ENCODE data around the gene TMEM62.

The TMEM62 gene

DNA sequence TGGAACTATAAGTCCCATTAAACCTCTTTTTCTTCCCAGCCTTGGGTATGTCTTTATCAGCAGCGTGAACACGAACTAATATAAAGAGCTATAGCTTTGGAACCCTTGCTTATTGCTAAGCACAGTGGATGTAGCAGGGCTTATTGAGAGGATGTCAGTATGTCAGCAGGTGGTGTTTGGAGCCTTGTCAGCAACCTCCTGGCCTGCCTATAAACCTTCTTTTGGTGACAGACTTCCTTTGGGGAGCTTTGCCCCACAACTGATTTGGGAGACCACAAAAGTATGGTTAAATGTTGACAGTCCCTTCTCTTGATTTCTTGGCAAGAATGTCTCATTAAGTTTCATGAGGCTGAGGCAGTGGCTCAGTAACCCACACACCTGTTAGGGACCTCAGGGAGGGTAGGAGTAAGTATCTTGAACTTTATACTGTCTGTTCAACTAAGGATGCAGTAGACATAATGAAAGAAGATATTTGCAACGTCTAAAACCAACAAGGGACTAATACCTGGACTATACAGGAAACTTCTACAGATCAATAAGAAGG, 66.6 kb downstream of the TMEM62 start:
- Mint-ChIP-seq H3K9me3 (peaks cover 7% of the 10 kb centered on the region), H3K27ac (no peak overlapping the region), H3K4me1 (no peaks in the 10 kb centered on the region), H3K4me3 (no peak overlapping the region), H3K27me3 (peaks cover 9% of the 10 kb centered on the region), H3K36me3 (peaks cover 24% of the 10 kb centered on the region)
- no peak for DNase-seq
- CTCF ChIA-PET = interaction anchor here (1.0 kb wide), 1 partner anchor 86 kb away, joined by 3 read pairs; no protein-coding TSS in a partner anchor

- CTCF ChIA-PET = interaction anchor here (0.5 to 3.5 kb wide), 25 partner anchors 9 to 500 kb away, joined by 3 to 56 read pairs (median 3); partner anchors contain the start of gene CCNDBP1
- Mint-ChIP-seq H3K4me1 (no peaks in the 10 kb centered on the region), H3K27me3 (peaks cover 38% of the 10 kb centered on the region), H3K27ac (no peak overlapping the region), H3K36me3 (no peaks in the 10 kb centered on the region), H3K9me3 (no peaks in the 10 kb centered on the region), H3K4me3 (no peak overlapping the region)
- peak; percentile 70 for DNase-seq
Measured at GRCh38 chr15:43204016-43204901, 70.9 kb downstream of the TMEM62 start.

DNA sequence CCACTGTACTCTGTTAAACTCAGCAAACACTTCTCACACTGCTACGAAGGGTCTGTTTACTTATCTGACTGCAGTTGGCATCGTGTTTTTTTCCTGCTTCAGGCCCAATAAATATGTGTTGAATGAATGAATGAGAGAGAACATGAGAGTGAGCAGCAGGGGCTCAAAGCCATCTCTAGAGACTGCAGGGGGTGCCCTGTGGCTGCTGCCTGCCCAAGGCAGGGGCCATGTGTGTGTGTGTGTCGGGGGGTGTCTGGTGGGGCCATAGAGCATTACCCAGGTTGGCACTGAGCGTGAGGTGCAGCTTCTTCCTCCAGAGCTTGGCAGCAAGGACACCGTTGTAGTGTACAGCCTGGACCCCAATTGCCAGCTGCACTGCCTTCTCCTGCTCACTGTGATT, 72.7 kb downstream of the TMEM62 start:
- H3K36me3 Mint-ChIP-seq = no peaks in the 10 kb centered on the region
- DNase-seq = no peak
- no peak overlapping the region for H3K4me3 Mint-ChIP-seq
- no peaks in the 10 kb centered on the region for H3K4me1 Mint-ChIP-seq
- CTCF ChIA-PET = interaction anchor here (1.0 to 2.6 kb wide), 3 partner anchors 19 to 80 kb away, joined by 3 to 16 read pairs (median 4); no protein-coding TSS in a partner anchor
- no peak overlapping the region for H3K27ac Mint-ChIP-seq
- H3K9me3 Mint-ChIP-seq = no peaks in the 10 kb centered on the region
- peaks cover 54% of the 10 kb centered on the region for H3K27me3 Mint-ChIP-seq

DNA sequence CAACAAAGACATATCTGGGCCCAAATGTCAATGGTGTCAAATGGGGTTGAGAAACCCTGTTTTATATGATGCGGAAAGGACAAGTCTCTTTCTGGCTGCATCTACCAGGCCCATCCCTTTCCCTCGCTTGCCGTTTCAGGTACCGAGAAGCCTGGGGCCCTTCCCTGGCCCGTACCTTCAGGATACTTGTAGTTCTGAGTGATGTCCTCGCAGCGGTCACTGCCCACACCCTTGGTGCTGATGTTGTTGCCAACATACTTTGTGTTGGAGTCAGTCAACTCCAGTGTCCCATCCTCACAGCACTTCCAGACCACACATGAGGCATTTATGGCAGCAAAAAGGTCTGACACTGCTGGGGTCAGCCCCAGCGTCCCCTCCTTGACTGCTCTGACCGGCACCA, 73.6 kb downstream of the TMEM62 start:
- H3K36me3 Mint-ChIP-seq = no peaks in the 10 kb centered on the region
- H3K9me3 Mint-ChIP-seq = no peaks in the 10 kb centered on the region
- no peak for DNase-seq
- peaks cover 53% of the 10 kb centered on the region for H3K27me3 Mint-ChIP-seq
- CTCF ChIA-PET = no interaction called here
- no peak overlapping the region for H3K27ac Mint-ChIP-seq
- H3K4me1 Mint-ChIP-seq = no peaks in the 10 kb centered on the region
- H3K4me3 Mint-ChIP-seq = no peak overlapping the region

DNA sequence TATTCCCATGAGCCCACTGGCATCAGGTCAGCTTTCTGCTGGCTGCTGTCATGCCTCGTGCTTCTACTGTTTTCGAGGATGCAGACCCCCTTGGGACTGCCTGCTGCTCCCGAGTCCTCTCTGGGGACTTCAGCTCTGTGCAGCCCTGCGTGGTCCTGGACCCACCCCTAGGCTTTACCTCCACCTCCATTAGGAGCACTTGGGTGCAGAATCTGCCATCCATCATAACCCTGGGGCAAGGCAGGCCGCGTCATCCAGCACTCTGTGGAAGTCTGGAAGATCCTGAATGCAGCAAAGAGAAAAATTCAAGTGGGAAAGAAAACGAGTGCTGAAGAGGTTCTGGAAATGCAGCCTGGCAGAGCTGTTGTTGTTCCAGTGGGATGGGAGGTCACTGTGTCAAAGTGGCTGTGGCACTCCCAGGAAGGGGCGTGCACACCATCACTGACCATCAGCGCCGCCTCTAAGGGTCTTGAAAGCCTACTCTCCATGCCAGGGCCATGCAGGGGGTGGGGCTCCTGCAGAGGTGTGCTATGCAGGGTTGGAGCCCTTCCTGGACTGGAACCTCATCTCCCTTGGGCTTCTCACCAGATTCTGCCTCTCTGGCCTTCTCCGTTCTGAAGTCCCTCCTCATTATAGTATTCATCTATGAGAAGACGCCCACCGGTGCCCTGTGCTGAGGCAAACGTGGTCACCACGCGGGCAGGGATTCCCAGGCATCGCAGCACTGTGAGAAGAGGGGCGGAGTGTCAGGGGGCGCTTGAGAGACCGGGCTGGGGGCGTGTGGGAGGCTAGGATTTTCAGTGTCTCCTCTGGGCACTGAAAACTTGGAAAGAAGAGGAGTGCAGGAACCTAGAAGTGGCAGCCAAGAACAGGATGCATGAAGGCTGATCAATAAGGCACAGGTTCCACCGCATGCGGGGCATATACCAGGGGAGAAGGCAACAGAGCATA, 74.9 kb downstream of the TMEM62 start:
- Mint-ChIP-seq H3K4me1 (no peaks in the 10 kb centered on the region), H3K9me3 (no peaks in the 10 kb centered on the region), H3K4me3 (no peak overlapping the region), H3K27me3 (peaks cover 59% of the 10 kb centered on the region), H3K36me3 (no peaks in the 10 kb centered on the region), H3K27ac (no peak overlapping the region)
- CTCF ChIA-PET = interaction anchor here (1.4 to 1.7 kb wide), 3 partner anchors 10 to 59 kb away, joined by 4 to 5 read pairs (median 4); no protein-coding TSS in a partner anchor
- DNase-seq = no peak

DNA sequence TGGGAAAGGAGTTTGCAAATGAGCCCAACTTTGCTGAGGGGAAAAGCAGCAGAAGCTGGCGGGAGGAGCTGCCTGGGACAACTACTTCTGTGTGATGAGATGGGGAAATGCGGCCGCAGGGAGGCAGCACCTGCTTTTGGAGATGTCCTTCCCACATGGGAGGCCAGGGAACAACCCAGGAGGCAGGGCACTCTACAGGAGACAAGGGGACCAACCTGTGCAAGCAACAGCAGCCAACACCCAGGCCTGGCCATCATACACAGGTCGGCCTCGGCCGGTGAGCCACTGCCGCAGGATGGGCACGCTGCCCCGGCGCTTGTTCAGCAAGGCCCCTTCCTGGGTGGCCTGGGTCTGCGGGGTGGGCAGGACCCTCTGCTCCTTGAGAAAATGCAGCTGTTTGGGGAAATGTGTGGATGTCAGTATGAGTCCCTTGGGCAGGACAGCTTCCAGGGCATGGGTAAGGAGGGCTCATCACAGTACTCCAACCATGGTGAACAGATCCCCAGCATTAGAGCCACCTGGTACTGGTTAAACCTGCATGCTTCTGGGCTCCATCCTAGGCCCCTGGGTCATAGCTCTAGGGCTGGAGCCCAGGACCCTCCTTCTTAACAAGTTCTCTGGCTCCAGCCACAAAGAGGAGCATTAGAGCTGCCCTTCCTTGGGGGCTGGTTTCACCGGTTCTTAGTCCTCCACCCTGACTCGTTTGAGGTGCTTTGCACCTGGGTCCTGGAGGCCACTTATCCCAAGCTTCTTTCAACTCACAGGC, 75.9 kb downstream of the TMEM62 start:
- DNase-seq = no peak
- Mint-ChIP-seq H3K9me3 (no peaks in the 10 kb centered on the region), H3K27me3 (peaks cover 62% of the 10 kb centered on the region), H3K4me3 (no peak overlapping the region), H3K36me3 (no peaks in the 10 kb centered on the region), H3K27ac (no peak overlapping the region), H3K4me1 (no peaks in the 10 kb centered on the region)
- CTCF ChIA-PET = interaction anchor here (1.2 to 1.7 kb wide), 4 partner anchors 9 to 76 kb away, joined by 3 to 5 read pairs (median 4); no protein-coding TSS in a partner anchor

DNA sequence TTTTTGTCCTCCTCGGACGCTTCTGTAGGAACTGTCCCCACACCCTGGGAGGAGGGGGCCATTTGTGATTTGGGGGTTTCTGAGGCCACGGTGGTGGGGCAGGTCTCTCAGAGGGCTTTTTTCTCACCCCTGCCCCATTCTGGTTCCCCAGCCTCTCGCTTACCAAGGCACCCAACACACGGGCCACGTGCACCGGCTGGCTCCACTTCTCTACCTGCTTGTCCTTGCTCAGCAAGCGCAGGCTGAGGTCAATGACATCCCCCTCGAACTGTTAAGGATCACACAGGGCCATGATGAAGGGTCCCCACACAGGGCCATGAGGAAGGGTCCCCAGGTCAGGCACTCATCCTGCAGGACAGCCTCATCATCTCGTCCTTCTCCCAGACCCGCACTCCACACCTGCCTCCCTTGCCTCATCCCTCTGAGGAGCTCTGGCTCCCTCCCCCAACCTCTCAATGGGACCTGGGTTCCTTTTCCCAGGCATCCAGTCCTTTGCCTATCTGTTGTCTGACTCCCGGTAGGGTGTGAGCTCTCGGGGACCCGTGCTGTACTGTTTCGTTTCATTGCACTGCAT, 76.9 kb downstream of the TMEM62 start:
- Mint-ChIP-seq H3K27ac (no peak overlapping the region), H3K4me3 (no peak overlapping the region), H3K27me3 (peaks cover 61% of the 10 kb centered on the region), H3K36me3 (no peaks in the 10 kb centered on the region), H3K4me1 (no peaks in the 10 kb centered on the region), H3K9me3 (no peaks in the 10 kb centered on the region)
- DNase-seq = no peak
- CTCF ChIA-PET = interaction anchor here (1.1 to 1.7 kb wide), 3 partner anchors 15 to 75 kb away, joined by 3 to 7 read pairs (median 5); no protein-coding TSS in a partner anchor

GRCh38 chr15:43210807-43211206, 77.4 kb downstream of the TMEM62 start:
- no peaks in the 10 kb centered on the region for H3K4me1 Mint-ChIP-seq
- H3K36me3 Mint-ChIP-seq = no peaks in the 10 kb centered on the region
- CTCF ChIA-PET = interaction anchor here (0.7 to 2.1 kb wide), 3 partner anchors 15 to 75 kb away, joined by 3 to 10 read pairs (median 7); no protein-coding TSS in a partner anchor
- no peak for DNase-seq
- H3K27ac Mint-ChIP-seq = no peak overlapping the region
- H3K4me3 Mint-ChIP-seq = no peak overlapping the region
- H3K9me3 Mint-ChIP-seq = no peaks in the 10 kb centered on the region
- peaks cover 59% of the 10 kb centered on the region for H3K27me3 Mint-ChIP-seq

DNA sequence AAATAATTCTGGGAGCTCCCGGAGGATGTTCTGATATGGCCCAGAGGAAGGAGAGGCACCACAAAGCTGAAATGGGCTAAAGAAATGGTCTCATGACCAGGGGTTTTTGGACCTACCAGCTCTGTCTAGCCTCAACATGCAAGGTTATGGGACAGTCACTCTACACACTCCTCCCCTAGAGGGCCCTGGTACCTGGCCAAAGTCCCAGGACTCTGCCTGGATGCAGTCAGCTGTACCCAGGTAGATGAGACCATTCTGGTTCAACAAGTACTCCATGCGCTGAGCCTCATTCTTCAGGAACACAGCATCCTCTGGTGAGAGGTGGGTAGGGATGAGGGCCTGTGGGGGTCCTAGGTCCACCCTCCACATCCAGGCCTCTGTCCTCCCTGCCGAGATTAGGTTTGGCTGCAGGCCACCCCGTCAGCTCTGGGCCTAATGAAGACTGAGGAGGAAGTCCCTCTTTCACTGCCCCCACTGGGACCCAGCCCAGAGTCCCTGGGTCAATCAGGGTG, 77.9 kb downstream of the TMEM62 start:
- CTCF ChIA-PET = interaction anchor here (0.7 to 2.1 kb wide), 3 partner anchors 14 to 74 kb away, joined by 3 to 10 read pairs (median 7); no protein-coding TSS in a partner anchor
- Mint-ChIP-seq H3K36me3 (no peaks in the 10 kb centered on the region), H3K27me3 (peaks cover 54% of the 10 kb centered on the region), H3K4me1 (no peaks in the 10 kb centered on the region), H3K9me3 (no peaks in the 10 kb centered on the region), H3K27ac (no peak overlapping the region), H3K4me3 (no peak overlapping the region)
- DNase-seq = no peak

GRCh38 chr15:43212299-43212698, 78.9 kb downstream of the TMEM62 start:
- CTCF ChIA-PET = interaction anchor here (0.8 to 3.3 kb wide), 4 partner anchors 8 to 106 kb away, joined by 3 to 13 read pairs (median 6); no protein-coding TSS in a partner anchor
- DNase-seq = no peak
- Mint-ChIP-seq H3K36me3 (no peaks in the 10 kb centered on the region), H3K9me3 (peaks cover 2% of the 10 kb centered on the region), H3K27ac (no peak overlapping the region), H3K27me3 (peaks cover 56% of the 10 kb centered on the region), H3K4me1 (no peaks in the 10 kb centered on the region), H3K4me3 (no peak overlapping the region)

DNA sequence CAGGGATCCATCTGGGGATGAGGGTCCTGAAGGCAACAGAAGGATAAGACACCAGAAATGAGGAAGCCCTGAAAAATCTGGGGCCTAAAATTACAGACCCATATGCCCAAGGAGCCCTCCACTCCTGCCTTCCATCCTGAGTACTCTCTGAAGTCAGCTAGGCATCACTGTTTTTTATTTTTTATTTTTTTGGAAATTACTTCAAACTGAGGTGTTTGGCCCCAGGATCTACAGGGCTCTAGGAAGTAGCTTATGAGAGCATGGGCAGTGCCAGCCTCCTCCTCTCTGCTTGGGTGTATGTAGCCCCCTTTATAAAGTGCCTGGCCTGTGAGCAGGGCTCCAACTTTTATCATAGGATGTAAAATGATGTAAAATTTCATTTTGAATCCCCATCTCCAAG, 79.6 kb downstream of the TMEM62 start:
- CTCF ChIA-PET = interaction anchor here (1.4 to 3.3 kb wide), 3 partner anchors 9 to 105 kb away, joined by 3 to 13 read pairs (median 10); no protein-coding TSS in a partner anchor
- H3K27me3 Mint-ChIP-seq = peaks cover 55% of the 10 kb centered on the region
- peaks cover 2% of the 10 kb centered on the region for H3K9me3 Mint-ChIP-seq
- no peak overlapping the region for H3K27ac Mint-ChIP-seq
- no peak for DNase-seq
- H3K4me3 Mint-ChIP-seq = no peak overlapping the region
- H3K36me3 Mint-ChIP-seq = no peaks in the 10 kb centered on the region
- no peaks in the 10 kb centered on the region for H3K4me1 Mint-ChIP-seq

DNA sequence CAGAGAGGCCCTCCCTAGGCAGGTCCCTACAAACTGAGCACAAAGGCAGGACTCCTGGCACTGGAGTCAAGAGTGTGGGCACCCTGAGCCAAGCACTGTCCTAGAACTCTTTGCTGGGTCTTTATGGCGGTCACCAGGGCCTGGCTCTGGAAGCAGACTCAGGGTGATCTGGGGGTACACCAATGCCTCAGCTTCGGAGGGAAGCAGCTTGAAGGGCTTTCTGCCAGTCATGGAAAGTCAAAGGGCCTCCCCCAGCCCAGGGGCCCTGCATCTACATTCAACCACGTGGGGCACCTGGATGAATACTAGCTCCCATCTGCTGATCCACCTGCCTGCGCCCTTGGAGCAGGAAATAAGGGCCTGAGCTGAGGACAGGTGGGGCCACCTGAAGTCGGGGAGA, 80.1 kb downstream of the TMEM62 start:
- CTCF ChIA-PET = interaction anchor here (1.4 to 4.5 kb wide), 3 partner anchors 9 to 105 kb away, joined by 3 to 23 read pairs (median 13); no protein-coding TSS in a partner anchor
- no peaks in the 10 kb centered on the region for H3K4me1 Mint-ChIP-seq
- peaks cover 55% of the 10 kb centered on the region for H3K27me3 Mint-ChIP-seq
- no peak for DNase-seq
- H3K36me3 Mint-ChIP-seq = no peaks in the 10 kb centered on the region
- H3K4me3 Mint-ChIP-seq = no peak overlapping the region
- no peak overlapping the region for H3K27ac Mint-ChIP-seq
- peaks cover 2% of the 10 kb centered on the region for H3K9me3 Mint-ChIP-seq
